AG04450 (cell line): Measurements from ENCODE around the gene GREM1. TPM values are rescaled to one million over a fixed set of nuclear protein-coding genes. Genes with fewer than 3 reads are reported as not detected.

ENCODE experiments used
- CTCF ChIA-PET: fragments of 300-600, 350-600 bp; formaldehyde crosslinking; extraction: SDS; loops from one replicate; lab custom pipeline; 2022; ENCODE audit warnings: antibody characterized with exemption, inconsistent platforms; lab: Charles Lee
- POLR2A ChIA-PET: fragments of 350-600 bp; formaldehyde crosslinking; extraction: SDS; loops from one replicate; lab custom pipeline; 2021; ENCODE audit warnings: antibody characterized with exemption, inconsistent platforms; lab: Yijun Ruan, JAX
- DNase-seq: peaks from one replicate; pipeline ENCODE4 v3.0.0-alpha.2; 2011; ENCODE audit warnings: low read depth, low spot score
- H3K27ac ChIP-seq: one replicate; pipeline ENCODE4 v1.5.1; 2012; ENCODE audit warnings: low read depth, low read length, control low read depth
- H3K27me3 ChIP-seq: one replicate; pipeline ENCODE4 v1.6.0; 2012; ENCODE audit warnings: low read length; ENCODE audit not compliant: control insufficient read depth, insufficient read depth
- H3K4me3 ChIP-seq: 2 replicates; pipeline ENCODE4 v1.5.1; 2011; ENCODE audit warnings: mild to moderate bottlenecking, low read depth, low read length, control low read depth
- H3K9me3 ChIP-seq: 2 replicates; pipeline ENCODE4 v1.5.1; 2012; ENCODE audit warnings: low read length; ENCODE audit not compliant: control insufficient read depth, insufficient read depth
- CTCF ChIP-seq: IDR thresholded peaks from 2 replicates; pipeline ENCODE4 v1.5.1; 2011; ENCODE audit warnings: low read depth, low read length, control low read depth, inconsistent platforms
- polyA plus RNA-seq: library from polyadenylated mRNA; depleted of rRNA; stranded (reverse); fragments of >200 nt; gene quantifications from 2 replicates; pipeline ENCODE4 v1.2.3, GENCODE V29; 2011

GREM1 gene
- polyA plus RNA-seq, 1 experiment = 2,858 TPM

GRCh38 chr15:32721596-32721995 lies 3.8 kb downstream of the GREM1 start:
- TF ChIP-seq CTCF = no peak
- H3K27ac ChIP-seq = peak overlapping the region; percentile 96
- peak overlapping the region; percentile 92 for H3K4me3 ChIP-seq
- POLR2A ChIA-PET = interaction anchor here (0.8 to 1.4 kb wide), 3 partner anchors 14 to 152 kb away, joined by 3 to 5 read pairs (median 4); no protein-coding TSS in a partner anchor
- CTCF ChIA-PET = interaction anchor here (0.6 to 3.4 kb wide), 5 partner anchors 11 to 411 kb away, joined by 3 to 37 read pairs (median 3); no protein-coding TSS in a partner anchor
- H3K9me3 ChIP-seq = peaks cover 4% of the 10 kb centered on the region; the same call in 1 of the 2 replicates
- DNase-seq = no peak
- no peaks in the 10 kb centered on the region for H3K27me3 ChIP-seq

- H3K27ac ChIP-seq = peak overlapping the region; percentile 23
- POLR2A ChIA-PET = interaction anchor here (0.5 to 1.4 kb wide), 2 partner anchors 10 to 13 kb away, joined by 4 to 5 read pairs; no protein-coding TSS in a partner anchor
- H3K9me3 ChIP-seq = peaks cover 4% of the 10 kb centered on the region; the same call in 1 of the 2 replicates
- CTCF ChIA-PET = interaction anchor here (0.6 to 3.4 kb wide), 5 partner anchors 11 to 410 kb away, joined by 3 to 37 read pairs (median 3); no protein-coding TSS in a partner anchor
- no peaks in the 10 kb centered on the region for H3K27me3 ChIP-seq
- peak overlapping the region; percentile 92 for H3K4me3 ChIP-seq
- no peak for DNase-seq
- no peak for TF ChIP-seq CTCF
Observed at GRCh38 chr15:32722136-32722535, 4.3 kb downstream of the GREM1 start.

- CTCF ChIA-PET = interaction anchor here (1.0 to 3.4 kb wide), 3 partner anchors 61 to 402 kb away, joined by 3 to 37 read pairs (median 4); no protein-coding TSS in a partner anchor
Observed at GRCh38 chr15:32723171-32723948, 5.6 kb downstream of the GREM1 start.

DNA sequence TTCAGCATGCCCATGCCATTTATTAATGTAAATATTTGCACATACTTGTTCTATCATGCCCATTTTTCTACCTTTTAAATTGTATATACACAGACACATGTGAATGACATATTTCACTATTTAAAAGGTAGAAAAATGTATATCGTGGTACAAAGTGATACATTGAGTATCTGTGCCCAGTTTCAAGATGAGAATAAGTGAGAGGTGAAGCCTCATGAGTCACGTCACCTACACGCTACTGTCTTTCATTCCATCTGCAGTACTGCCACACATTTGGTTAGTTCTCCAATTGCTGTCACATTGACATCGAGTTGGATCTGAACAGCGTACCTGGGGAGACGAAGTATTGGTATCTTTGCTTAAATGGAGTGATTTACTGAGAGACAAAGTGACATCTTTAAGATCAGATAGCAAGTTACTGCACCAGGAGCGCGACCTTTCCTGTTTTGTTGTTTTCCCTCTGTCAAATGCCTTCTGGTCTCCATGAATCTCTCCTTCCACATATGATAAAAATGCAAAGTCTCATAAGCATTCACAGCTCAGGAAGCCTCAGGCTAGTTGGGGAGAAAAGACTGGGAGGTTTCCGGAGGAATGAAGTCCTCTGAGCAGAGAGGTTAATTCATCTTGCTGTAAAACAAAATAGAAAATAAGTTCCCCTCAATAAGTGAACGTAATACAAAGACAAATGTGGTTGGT lies 12.0 kb downstream of the GREM1 start:
- Histone ChIP-seq H3K27me3 (no peaks in the 10 kb centered on the region), H3K27ac (peak overlapping the region; percentile 13), H3K4me3 (no peak overlapping the region), H3K9me3 (no peaks in the 10 kb centered on the region; the same call in 1 of the 2 replicates)
- TF ChIP-seq CTCF = no peak
- no peak for DNase-seq
- POLR2A ChIA-PET = no interaction called here
- CTCF ChIA-PET = no interaction called here

More at GRCh38 chr15:32723171-32723948, 5.6 kb downstream of the GREM1 start:
- Histone ChIP-seq H3K27me3 (no peaks in the 10 kb centered on the region), H3K4me3 (peak overlapping the region; percentile 18; the same call in 1 of the 2 replicates), H3K27ac (no peak overlapping the region), H3K9me3 (peaks cover 4% of the 10 kb centered on the region; the same call in 1 of the 2 replicates)
- no peak for TF ChIP-seq CTCF
- POLR2A ChIA-PET = interaction anchor here (0.6 to 0.7 kb wide), 3 partner anchors 76 to 414 kb away, joined by 3 read pairs; no protein-coding TSS in a partner anchor
- DNase-seq = no peak
